Measurements from ENCODE around the gene LRRC26. TPM values are rescaled to one million over a fixed set of nuclear protein-coding genes. Genes with fewer than 3 reads are reported as not detected.

The LRRC26 gene
- total RNA-seq, 5 donors from 2014 or later (not counting 1 experiment from before 2014, with no cell fraction given), result not detected

GRCh38 chr9:137205126-137206069, 35.5 kb upstream of the LRRC26 start, which contains the start of the genes NDOR1 and TMEM203:
Gene NDOR1, plus strand, starts transcription at chr9:137205700. Its CDS starts 78 bp downstream, at chr9:137205778.
Gene TMEM203, minus strand, starts transcription at chr9:137205648. Its CDS starts 234 bp downstream, at chr9:137205414.
- peaks cover 0 to 6% of the 10 kb centered on the region in 2 donors for H3K36me3 ChIP-seq (ENCODE audit: control insufficient read depth in 2 of 2, extremely low read depth in 1 of 2, insufficient read depth in 1 of 2, low read length in 1 of 2)
- Mint-ChIP-seq H3K36me3 (peaks cover 9% of the 10 kb centered on the region), H3K4me1 (peaks cover 39 to 63% (median 48%) of the 10 kb centered on the region in 3 donors), H3K27ac (peak within 1 kb of the TSS; percentile 88 to 89), H3K9me3 (no peaks in the 10 kb centered on the region), H3K27me3 (no peaks in the 10 kb centered on the region), H3K4me3 (peak within 1 kb of the TSS; percentile 90 to 92 (median 91))
- H3K4me1 ChIP-seq (ENCODE audit: control insufficient read depth in 1 of 2, extremely low read depth in 1 of 2, insufficient read depth in 2 of 2, low read length in 2 of 2), result peaks cover 22 to 51% of the 10 kb centered on the region in 2 experiments
- ChIA-PET POLR2A (interaction anchor here (1.0 to 1.2 kb wide), 2 partner anchors 17 to 36 kb away, joined by 3 to 4 read pairs; partner anchors contain the start of genes RNF208 (in 1 of the 2) and TUBB4B (in 1 of the 2)), CTCF (interaction anchor here in 1 of 2 donors (0.6 kb wide), 1 partner anchor 31 kb away, joined by 3 read pairs; no protein-coding TSS in a partner anchor)
- WGBS (ENCODE audit: insufficient coverage), result under 1% methylated on average over 95 of the region's 98 CpGs
- H3K9me3 ChIP-seq, result no peaks in the 10 kb centered on the region
- no peaks in the 10 kb centered on the region for H3K27me3 ChIP-seq (replicated peaks in 1 of 2; ENCODE audit: control insufficient read depth in 2 of 2, extremely low read depth in 1 of 2, insufficient read depth in 2 of 2, low read length in 1 of 2)
- DNase-seq (peak; percentile 80 to 95 (median 91)), ATAC-seq (replicated peaks in 1 of 4) (peak; percentile 50 to 59 (median 54))
- H3K4me3 ChIP-seq (ENCODE audit: control insufficient read depth in 1 of 2, extremely low read depth in 1 of 2, low read length in 1 of 2), result peak within 1 kb of the TSS; percentile 71 to 88
- H3K27ac ChIP-seq (ENCODE audit: low read length), result peak within 1 kb of the TSS; percentile 73

- H3K4me3 ChIP-seq (ENCODE audit: control insufficient read depth in 1 of 2, extremely low read depth in 1 of 2, low read length in 1 of 2), result peak overlapping the region; percentile 71 to 88
- peaks cover 0 to under 1% of the 10 kb centered on the region in 2 experiments for H3K27me3 ChIP-seq (replicated peaks in 1 of 2; ENCODE audit: control insufficient read depth in 2 of 2, extremely low read depth in 1 of 2, insufficient read depth in 2 of 2, low read length in 1 of 2)
- Mint-ChIP-seq H3K4me1 (peaks cover 39 to 63% (median 48%) of the 10 kb centered on the region in 3 donors), H3K9me3 (no peaks in the 10 kb centered on the region), H3K27ac (peak overlapping the region; percentile 88 to 89), H3K36me3 (peaks cover 9% of the 10 kb centered on the region), H3K4me3 (peak overlapping the region; percentile 90 to 92 (median 91)), H3K27me3 (no peaks in the 10 kb centered on the region)
- DNase-seq (no peak), ATAC-seq (replicated peaks in 1 of 4) (no peak)
- H3K4me1 ChIP-seq (ENCODE audit: control insufficient read depth in 1 of 2, extremely low read depth in 1 of 2, insufficient read depth in 2 of 2, low read length in 2 of 2), result peaks cover 22 to 53% of the 10 kb centered on the region in 2 experiments
- 21% methylated on average over 20 of the region's 21 CpGs for WGBS (ENCODE audit: insufficient coverage)
- H3K27ac ChIP-seq (ENCODE audit: low read length), result peak overlapping the region; percentile 73
- POLR2A ChIA-PET, result interaction anchor here in 1 of 2 donors (1.2 kb wide), 1 partner anchor 36 kb away, joined by 4 read pairs; the partner anchor contains the start of gene TUBB4B
- peaks cover 0 to 6% of the 10 kb centered on the region in 2 donors for H3K36me3 ChIP-seq (ENCODE audit: control insufficient read depth in 2 of 2, extremely low read depth in 1 of 2, insufficient read depth in 1 of 2, low read length in 1 of 2)
- H3K9me3 ChIP-seq, result no peaks in the 10 kb centered on the region
- CTCF ChIA-PET, result interaction anchor here in 1 of 2 donors (0.5 to 0.6 kb wide), 2 partner anchors 32 to 84 kb away, joined by 3 read pairs; no protein-coding TSS in a partner anchor
Observed at GRCh38 chr9:137204731-137205125, 34.9 kb upstream of the LRRC26 start.

- Histone ChIP-seq H3K4me3 (ENCODE audit: control insufficient read depth in 1 of 2, extremely low read depth in 1 of 2, low read length in 1 of 2) (no peak overlapping the region), H3K27ac (ENCODE audit: low read length) (no peak overlapping the region), H3K36me3 (ENCODE audit: control insufficient read depth in 2 of 2, extremely low read depth in 1 of 2, insufficient read depth in 1 of 2, low read length in 1 of 2) (peaks cover 0 to 2% of the 10 kb centered on the region in 2 donors), H3K4me1 (ENCODE audit: control insufficient read depth in 1 of 2, extremely low read depth in 1 of 2, insufficient read depth in 2 of 2, low read length in 2 of 2) (peaks cover 22 to 66% of the 10 kb centered on the region in 2 experiments), H3K9me3 (no peaks in the 10 kb centered on the region), H3K27me3 (replicated peaks in 1 of 2; ENCODE audit: control insufficient read depth in 2 of 2, extremely low read depth in 1 of 2, insufficient read depth in 2 of 2, low read length in 1 of 2) (peaks cover 0 to 11% of the 10 kb centered on the region in 2 experiments)
- ATAC-seq (replicated peaks in 1 of 4) (no peak), DNase-seq (no peak)
- H3K36me3 Mint-ChIP-seq, result peaks cover 6% of the 10 kb centered on the region
- H3K9me3 Mint-ChIP-seq, result no peaks in the 10 kb centered on the region
- 97% methylated on average over 4 of the region's 8 CpGs for WGBS (ENCODE audit: insufficient coverage)
- CTCF ChIA-PET, result interaction anchor here in 1 of 2 donors (0.7 kb wide), 1 partner anchor 14 kb away, joined by 5 read pairs; no protein-coding TSS in a partner anchor
- peaks cover 39 to 66% (median 48%) of the 10 kb centered on the region in 3 donors for H3K4me1 Mint-ChIP-seq
- POLR2A ChIA-PET, result interaction anchor here in 1 of 2 donors (0.7 kb wide), 1 partner anchor 51 kb away, joined by 4 read pairs; no protein-coding TSS in a partner anchor
- no peak overlapping the region for H3K27ac Mint-ChIP-seq
- H3K27me3 Mint-ChIP-seq, result no peaks in the 10 kb centered on the region
- H3K4me3 Mint-ChIP-seq, result no peak overlapping the region
Observed at GRCh38 chr9:137202966-137203365, 33.1 kb upstream of the LRRC26 start.

- Histone ChIP-seq H3K27me3 (replicated peaks in 1 of 2; ENCODE audit: control insufficient read depth in 2 of 2, extremely low read depth in 1 of 2, insufficient read depth in 2 of 2, low read length in 1 of 2) (peaks cover 0 to 11% of the 10 kb centered on the region in 2 experiments), H3K4me1 (ENCODE audit: control insufficient read depth in 1 of 2, extremely low read depth in 1 of 2, insufficient read depth in 2 of 2, low read length in 2 of 2) (peaks cover 18 to 55% of the 10 kb centered on the region in 2 experiments), H3K4me3 (ENCODE audit: control insufficient read depth in 1 of 2, extremely low read depth in 1 of 2, low read length in 1 of 2) (peak overlapping the region; percentile 75 to 83), H3K9me3 (no peaks in the 10 kb centered on the region), H3K27ac (ENCODE audit: low read length) (peak overlapping the region; percentile 84), H3K36me3 (ENCODE audit: control insufficient read depth in 2 of 2, extremely low read depth in 1 of 2, insufficient read depth in 1 of 2, low read length in 1 of 2) (peaks cover 0 to 2% of the 10 kb centered on the region in 2 donors)
- CTCF ChIA-PET, result interaction anchor here in 1 of 2 donors (0.6 to 0.9 kb wide), 2 partner anchors 13 to 68 kb away, joined by 3 to 4 read pairs; partner anchors contain the start of genes ANAPC2 and SSNA1
- POLR2A ChIA-PET, result interaction anchor here (0.6 to 1.6 kb wide), 5 partner anchors 11 to 115 kb away, joined by 3 to 7 read pairs (median 4); partner anchors contain the start of genes MAN1B1 (in 1 of the 2) and TUBB4B (in 1 of the 2)
- H3K36me3 Mint-ChIP-seq, result no peaks in the 10 kb centered on the region
- peak overlapping the region; percentile 78 to 89 (median 81) for H3K4me3 Mint-ChIP-seq
- H3K4me1 Mint-ChIP-seq, result peaks cover 25 to 53% (median 35%) of the 10 kb centered on the region in 3 donors
- H3K27me3 Mint-ChIP-seq, result no peaks in the 10 kb centered on the region
- H3K9me3 Mint-ChIP-seq, result no peaks in the 10 kb centered on the region
- no peak for DNase-seq
- H3K27ac Mint-ChIP-seq, result peak overlapping the region; percentile 78 to 79
- 31% methylated on average over 22 of the region's 23 CpGs for WGBS (ENCODE audit: insufficient coverage)
- no peak for ATAC-seq (replicated peaks in 1 of 4)
Observed at GRCh38 chr9:137201205-137201868, 31.5 kb upstream of the LRRC26 start.

GRCh38 chr9:137200311-137201204, 30.7 kb upstream of the LRRC26 start, which contains the start of gene TPRN:
Gene TPRN, minus strand, starts transcription at chr9:137200741. Its CDS starts 30 bp downstream, at chr9:137200711.
- WGBS (ENCODE audit: insufficient coverage), result under 1% methylated on average over 118 of the region's 118 CpGs
- ATAC-seq (replicated peaks in 1 of 4), result peak; percentile 92 to 96 (median 96)
- H3K9me3 ChIP-seq, result no peaks in the 10 kb centered on the region

More at GRCh38 chr9:137200311-137201204, 30.7 kb upstream of the LRRC26 start, which contains the start of gene TPRN:
- POLR2A ChIA-PET, result interaction anchor here (0.5 to 1.6 kb wide), 6 partner anchors 11 to 114 kb away, joined by 3 to 7 read pairs (median 4); partner anchors contain the start of genes MAN1B1 (in 1 of the 2) and TUBB4B (in 1 of the 2)
- Mint-ChIP-seq H3K4me1 (peaks cover 19 to 46% (median 31%) of the 10 kb centered on the region in 3 donors), H3K4me3 (peak within 1 kb of the TSS; percentile 81 to 89 (median 81)), H3K36me3 (no peaks in the 10 kb centered on the region), H3K27ac (peak within 1 kb of the TSS; percentile 78 to 79), H3K9me3 (no peaks in the 10 kb centered on the region), H3K27me3 (no peaks in the 10 kb centered on the region)
- Histone ChIP-seq H3K27ac (ENCODE audit: low read length) (peak within 1 kb of the TSS; percentile 84), H3K36me3 (ENCODE audit: control insufficient read depth in 2 of 2, extremely low read depth in 1 of 2, insufficient read depth in 1 of 2, low read length in 1 of 2) (peaks cover 0 to 2% of the 10 kb centered on the region in 2 donors), H3K4me3 (ENCODE audit: control insufficient read depth in 1 of 2, extremely low read depth in 1 of 2, low read length in 1 of 2) (peak within 1 kb of the TSS; percentile 75 to 83), H3K4me1 (ENCODE audit: control insufficient read depth in 1 of 2, extremely low read depth in 1 of 2, insufficient read depth in 2 of 2, low read length in 2 of 2) (peaks cover 14 to 48% of the 10 kb centered on the region in 2 experiments), H3K27me3 (replicated peaks in 1 of 2; ENCODE audit: control insufficient read depth in 2 of 2, extremely low read depth in 1 of 2, insufficient read depth in 2 of 2, low read length in 1 of 2) (peaks cover 0 to 11% of the 10 kb centered on the region in 2 experiments)
- CTCF ChIA-PET, result interaction anchor here in 1 of 2 donors (0.5 to 0.9 kb wide), 3 partner anchors 12 to 222 kb away, joined by 3 to 4 read pairs (median 4); partner anchors contain the start of genes ANAPC2, EXD3, NOXA1 and SSNA1
- DNase-seq, result peak; percentile 93 to 99 (median 98)
